ENCODE measurements around the gene TEKTIP1. TPM values are rescaled to one million over a fixed set of nuclear protein-coding genes. Genes with fewer than 3 reads are reported as not detected.

The TEKTIP1 gene
- total RNA-seq, 1 donor from 2014 or later = not detected

DNA sequence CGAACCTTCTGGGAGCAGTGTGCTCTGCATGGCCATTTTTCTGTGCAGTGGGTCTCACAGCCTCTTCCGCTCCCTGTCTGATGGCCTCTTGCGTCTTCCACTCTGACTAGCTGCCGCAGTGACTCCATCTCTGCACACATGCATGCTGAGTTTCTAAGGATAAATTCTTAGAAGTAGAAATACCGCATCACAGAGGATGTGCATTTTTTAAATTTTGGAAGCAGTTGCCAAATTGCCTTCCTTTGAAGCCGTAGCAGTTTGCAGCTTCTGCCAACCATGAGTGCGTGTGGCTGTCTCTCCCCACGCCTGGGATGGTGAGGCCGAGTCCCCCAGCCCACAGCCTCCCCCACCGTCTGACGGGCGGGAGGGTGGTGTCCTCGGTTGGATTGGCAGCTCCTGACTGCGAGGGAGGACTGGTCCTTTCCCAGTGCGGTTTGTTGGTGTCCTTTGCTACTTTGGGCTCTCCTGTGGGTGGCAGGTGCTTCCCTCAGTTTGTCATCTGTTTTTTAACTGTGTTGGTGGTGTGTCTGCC is 23.0 kb upstream of the TEKTIP1 start:
- FAIRE-seq = no peak

DNA sequence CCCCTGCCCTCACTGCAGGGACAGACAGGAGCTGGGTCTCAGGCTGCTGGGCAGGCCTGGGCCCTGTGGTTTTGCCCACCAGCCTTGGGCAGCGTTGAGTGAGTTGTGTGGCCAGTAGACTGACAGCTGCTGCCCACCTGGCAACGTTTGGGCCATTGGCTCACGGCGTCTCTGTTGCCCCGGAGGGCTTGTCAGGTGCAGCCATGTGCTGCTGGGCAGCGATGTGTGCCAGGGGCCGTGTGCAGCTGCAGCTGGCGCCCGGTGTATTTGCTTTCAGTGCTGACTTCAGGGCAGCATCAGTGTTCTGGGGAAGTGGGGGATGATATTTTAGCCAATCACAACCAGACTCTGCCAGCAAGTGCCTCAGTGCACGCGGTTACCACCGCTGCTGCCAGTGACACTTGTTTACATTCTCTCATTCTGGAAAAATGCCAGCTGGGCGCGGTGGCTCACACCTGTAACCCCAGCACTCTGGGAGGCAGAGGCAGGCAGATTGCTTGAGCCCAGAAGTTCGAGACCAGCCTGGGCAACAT is 22.2 kb upstream of the TEKTIP1 start:
- FAIRE-seq (no peak), DNase-seq (ENCODE audit: low read depth) (no peak)

More for the DNA sequence above, 23.0 kb upstream of the TEKTIP1 start:
- TF ChIP-seq, protein P1, sequence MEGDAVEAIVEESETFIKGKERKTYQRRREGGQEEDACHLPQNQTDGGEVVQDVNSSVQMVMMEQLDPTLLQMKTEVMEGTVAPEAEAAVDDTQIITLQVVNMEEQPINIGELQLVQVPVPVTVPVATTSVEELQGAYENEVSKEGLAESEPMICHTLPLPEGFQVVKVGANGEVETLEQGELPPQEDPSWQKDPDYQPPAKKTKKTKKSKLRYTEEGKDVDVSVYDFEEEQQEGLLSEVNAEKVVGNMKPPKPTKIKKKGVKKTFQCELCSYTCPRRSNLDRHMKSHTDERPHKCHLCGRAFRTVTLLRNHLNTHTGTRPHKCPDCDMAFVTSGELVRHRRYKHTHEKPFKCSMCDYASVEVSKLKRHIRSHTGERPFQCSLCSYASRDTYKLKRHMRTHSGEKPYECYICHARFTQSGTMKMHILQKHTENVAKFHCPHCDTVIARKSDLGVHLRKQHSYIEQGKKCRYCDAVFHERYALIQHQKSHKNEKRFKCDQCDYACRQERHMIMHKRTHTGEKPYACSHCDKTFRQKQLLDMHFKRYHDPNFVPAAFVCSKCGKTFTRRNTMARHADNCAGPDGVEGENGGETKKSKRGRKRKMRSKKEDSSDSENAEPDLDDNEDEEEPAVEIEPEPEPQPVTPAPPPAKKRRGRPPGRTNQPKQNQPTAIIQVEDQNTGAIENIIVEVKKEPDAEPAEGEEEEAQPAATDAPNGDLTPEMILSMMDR (IDR thresholded peaks at IDR 0.05; ENCODE audit: insufficient read depth, low read length, severe bottlenecking) = no peak
- H3K27me3 ChIP-seq (ENCODE audit: control insufficient read depth, insufficient read depth, low read length) = no peaks in the 10 kb centered on the region
- DNase-seq (ENCODE audit: low read depth) = no peak
- no peak overlapping the region for H3K4me3 ChIP-seq (ENCODE audit: low read depth, low read length)
- H3K36me3 ChIP-seq (ENCODE audit: control insufficient read depth, insufficient read depth, low read length) = peaks cover 22% of the 10 kb centered on the region

DNA sequence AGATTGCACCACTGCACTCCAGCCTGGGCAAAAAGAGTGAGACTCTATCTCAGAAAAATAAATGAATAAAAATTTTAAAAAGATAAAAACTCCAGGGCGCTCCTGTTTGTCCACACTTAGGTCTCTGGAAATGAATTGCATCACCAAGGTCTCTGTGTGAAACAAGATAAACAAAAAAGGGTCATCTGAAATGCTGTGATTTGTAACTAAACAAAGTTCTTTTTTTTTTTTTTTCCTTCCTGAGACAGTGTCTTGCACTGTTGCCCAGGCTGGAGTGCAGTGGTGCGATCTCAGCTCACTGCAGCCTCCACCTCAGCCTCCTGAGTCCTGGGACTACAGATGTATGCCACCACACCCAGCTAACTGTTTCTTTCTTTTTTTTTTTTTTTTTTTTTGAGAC is 21.3 kb upstream of the TEKTIP1 start:
- DNase-seq (ENCODE audit: low read depth) (no peak), FAIRE-seq (no peak)
- Histone ChIP-seq H3K36me3 (ENCODE audit: control insufficient read depth, insufficient read depth, low read length) (peaks cover 19% of the 10 kb centered on the region), H3K27me3 (ENCODE audit: control insufficient read depth, insufficient read depth, low read length) (no peaks in the 10 kb centered on the region), H3K4me3 (ENCODE audit: low read depth, low read length) (no peak overlapping the region)
- TF ChIP-seq, protein P1 (IDR thresholded peaks at IDR 0.05; ENCODE audit: insufficient read depth, low read length, severe bottlenecking) = no peak

More for the DNA sequence above, 22.2 kb upstream of the TEKTIP1 start:
- TF ChIP-seq, protein P1 (IDR thresholded peaks at IDR 0.05; ENCODE audit: insufficient read depth, low read length, severe bottlenecking) = no peak
- peaks cover 19% of the 10 kb centered on the region for H3K36me3 ChIP-seq (ENCODE audit: control insufficient read depth, insufficient read depth, low read length)
- H3K27me3 ChIP-seq (ENCODE audit: control insufficient read depth, insufficient read depth, low read length) = no peaks in the 10 kb centered on the region
- H3K4me3 ChIP-seq (ENCODE audit: low read depth, low read length) = no peak overlapping the region

DNA sequence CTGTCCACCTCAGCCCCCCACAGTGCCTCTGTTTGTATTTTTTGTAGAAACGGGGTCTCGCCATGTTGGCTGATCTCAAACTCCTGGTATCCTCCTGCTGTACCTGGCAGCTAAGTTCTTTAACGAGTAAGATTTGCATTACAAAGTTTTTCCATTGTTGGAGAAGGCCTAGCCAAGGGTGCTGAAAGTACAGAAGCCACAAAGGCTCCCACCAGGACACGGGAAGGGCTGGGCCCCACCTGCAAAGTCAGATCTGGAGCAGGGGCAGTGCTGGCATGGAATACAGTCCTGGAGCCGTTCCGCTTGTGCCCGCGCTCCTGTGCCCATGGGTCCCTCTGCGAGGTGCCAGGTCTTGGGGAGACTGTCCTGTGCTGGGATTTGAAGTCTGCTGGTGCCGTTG is 20.7 kb upstream of the TEKTIP1 start:
- Histone ChIP-seq H3K36me3 (ENCODE audit: control insufficient read depth, insufficient read depth, low read length) (peaks cover 23% of the 10 kb centered on the region), H3K4me3 (ENCODE audit: low read depth, low read length) (no peak overlapping the region), H3K27me3 (ENCODE audit: control insufficient read depth, insufficient read depth, low read length) (no peaks in the 10 kb centered on the region)
- FAIRE-seq (no peak), DNase-seq (ENCODE audit: low read depth) (no peak)
- TF ChIP-seq, protein P1 (IDR thresholded peaks at IDR 0.05; ENCODE audit: insufficient read depth, low read length, severe bottlenecking) = no peak

- TF ChIP-seq, protein P1 (IDR thresholded peaks at IDR 0.05; ENCODE audit: insufficient read depth, low read length, severe bottlenecking) = no peak
- DNase-seq (ENCODE audit: low read depth) (no peak), FAIRE-seq (no peak)
- no peaks in the 10 kb centered on the region for H3K27me3 ChIP-seq (ENCODE audit: control insufficient read depth, insufficient read depth, low read length)
- H3K4me3 ChIP-seq (ENCODE audit: low read depth, low read length) = no peak overlapping the region
- H3K36me3 ChIP-seq (ENCODE audit: control insufficient read depth, insufficient read depth, low read length) = peaks cover 26% of the 10 kb centered on the region
Measured at GRCh38 chr19:3518659-3519058, 20.3 kb upstream of the TEKTIP1 start.

GRCh38 chr19:3519126-3519525 is 19.8 kb upstream of the TEKTIP1 start:
- TF ChIP-seq, protein P1 (IDR thresholded peaks at IDR 0.05; ENCODE audit: insufficient read depth, low read length, severe bottlenecking) = no peak
- no peaks in the 10 kb centered on the region for H3K27me3 ChIP-seq (ENCODE audit: control insufficient read depth, insufficient read depth, low read length)
- H3K36me3 ChIP-seq (ENCODE audit: control insufficient read depth, insufficient read depth, low read length) = peaks cover 30% of the 10 kb centered on the region
- no peak overlapping the region for H3K4me3 ChIP-seq (ENCODE audit: low read depth, low read length)
- no peak for DNase-seq (ENCODE audit: low read depth)
- FAIRE-seq = no peak

Data from bronchial epithelial cell (primary cell).